Measurements from ENCODE around the gene NFIC.

The NFIC gene

GRCh38 chr19:3481241-3482090 lies 115.1 kb downstream of the NFIC start:
- DNase-seq (ENCODE audit: extremely low read depth in 1 of 2, low read depth in 1 of 2): no peak

- no peak for DNase-seq (ENCODE audit: extremely low read depth in 1 of 2, low read depth in 1 of 2)
Measured at GRCh38 chr19:3482507-3483225, 116.3 kb downstream of the NFIC start.

GRCh38 chr19:3483226-3483628 lies 116.8 kb downstream of the NFIC start, which contains the start of gene SMIM44:
Gene SMIM44 (minus strand): TSS chr19:3483441. CDS start chr19:3483403, 38 bp downstream.
- DNase-seq (ENCODE audit: extremely low read depth in 1 of 2, low read depth in 1 of 2): no peak

GRCh38 chr19:3491396-3492119 lies 125.2 kb downstream of the NFIC start:
- no peak for DNase-seq (ENCODE audit: extremely low read depth in 1 of 2, low read depth in 1 of 2)

- no peak for DNase-seq (ENCODE audit: extremely low read depth in 1 of 2, low read depth in 1 of 2)
Measured at GRCh38 chr19:3492131-3492839, 125.9 kb downstream of the NFIC start.

GRCh38 chr19:3492919-3493318 lies 126.5 kb downstream of the NFIC start:
- DNase-seq (ENCODE audit: extremely low read depth in 1 of 2, low read depth in 1 of 2): no peak

GRCh38 chr19:3493651-3494050 lies 127.3 kb downstream of the NFIC start:
- DNase-seq (ENCODE audit: extremely low read depth in 1 of 2, low read depth in 1 of 2): no peak

- DNase-seq (ENCODE audit: extremely low read depth in 1 of 2, low read depth in 1 of 2): no peak
Measured at GRCh38 chr19:3494051-3494450, 127.7 kb downstream of the NFIC start.

GRCh38 chr19:3494559-3494958 lies 128.2 kb downstream of the NFIC start:
- DNase-seq (ENCODE audit: extremely low read depth in 1 of 2, low read depth in 1 of 2): no peak

GRCh38 chr19:3496392-3497273 lies 130.2 kb downstream of the NFIC start:
- DNase-seq (ENCODE audit: extremely low read depth in 1 of 2, low read depth in 1 of 2): no peak

- DNase-seq (ENCODE audit: extremely low read depth in 1 of 2, low read depth in 1 of 2): no peak
Measured at GRCh38 chr19:3497757-3498520, 131.6 kb downstream of the NFIC start.

GRCh38 chr19:3499738-3500428 lies 133.5 kb downstream of the NFIC start:
- DNase-seq (ENCODE audit: extremely low read depth in 1 of 2, low read depth in 1 of 2): no peak

GRCh38 chr19:3500429-3501101 lies 134.2 kb downstream of the NFIC start, which contains the start of gene DOHH:
Gene DOHH (minus strand): TSS chr19:3500674. CDS start chr19:3496814, 3,860 bp downstream.
- peak; percentile 91 to 96 for DNase-seq (ENCODE audit: extremely low read depth in 1 of 2, low read depth in 1 of 2)

- DNase-seq (ENCODE audit: extremely low read depth in 1 of 2, low read depth in 1 of 2): no peak
Measured at GRCh38 chr19:3501780-3502179, 135.4 kb downstream of the NFIC start.

- no peak for DNase-seq (ENCODE audit: extremely low read depth in 1 of 2, low read depth in 1 of 2)
Measured at GRCh38 chr19:3503036-3503572, 136.7 kb downstream of the NFIC start.

- no peak for DNase-seq (ENCODE audit: extremely low read depth in 1 of 2, low read depth in 1 of 2)
Measured at GRCh38 chr19:3504735-3505134, 138.4 kb downstream of the NFIC start.

GRCh38 chr19:3505598-3506383 lies 139.4 kb downstream of the NFIC start, which contains the start of gene FZR1:
Gene FZR1 (plus strand): TSS chr19:3506311. CDS start chr19:3522990, 16,679 bp downstream.
- peak; percentile 98 to 99 for DNase-seq (ENCODE audit: extremely low read depth in 1 of 2, low read depth in 1 of 2)
